ENCODE results near the gene TADA1.

DNA sequence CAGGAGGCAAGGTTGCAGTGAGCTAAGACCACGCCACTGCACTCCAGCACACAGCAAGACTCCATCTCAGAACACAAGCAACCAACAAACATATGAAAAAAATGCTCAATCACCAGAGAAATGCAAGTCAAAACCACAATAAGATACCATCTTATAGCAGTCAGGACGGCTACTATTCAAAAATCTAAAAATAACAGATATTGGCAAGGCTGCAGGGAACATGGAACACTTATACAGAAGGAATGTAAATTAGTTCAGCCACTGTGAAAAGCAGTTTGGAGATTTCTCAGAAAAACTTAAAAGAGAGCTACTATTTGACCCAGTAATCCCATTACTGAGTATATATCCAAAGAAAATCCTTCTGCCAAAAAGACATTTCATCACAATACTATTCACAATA is 64.4 kb downstream of the TADA1 start:
- TF ChIP-seq EP300 (IDR thresholded peaks at IDR 0.05; ENCODE audit: borderline replicate concordance in 1 of 2, low read depth in 1 of 2, low read length in 1 of 2) (no peak), EZH2phosphoT487 (IDR thresholded peaks at IDR 0.05; ENCODE audit: borderline replicate concordance, low read depth) (no peak), RXRA (IDR thresholded peaks at IDR 0.05; ENCODE audit: borderline replicate concordance, low read depth) (no peak)

Measured in SK-N-SH (cell line).